GM12874 (cell line): ENCODE measurements around the gene FUT2.

Experiments used
- CTCF ChIP-seq: IDR thresholded peaks from 2 replicates; pipeline ENCODE4 v1.5.1; 2011; ENCODE audit warnings: low read depth, mild to moderate bottlenecking, control low read depth, low read length, moderate library complexity; ENCODE audit not compliant: insufficient read depth

The FUT2 gene

GRCh38 chr19:48755084-48755641 is 59.4 kb downstream of the FUT2 start, which contains the start of gene FGF21:
Gene FGF21 (plus strand): TSS chr19:48755524. CDS start chr19:48756237, 713 bp downstream.
- TF ChIP-seq CTCF: no peak
